NCI-H510A treated with DMSO at 0.1 percent for 48 hours (cell line): Measurements from ENCODE around the gene AFM.

Experiments used
- DNase-seq: peaks from one replicate; lab custom pipeline; 2025; lab: John Stamatoyannopoulos, UW

AFM gene

GRCh38 chr4:73450398-73451004 lies 31.0 kb upstream of the AFM start:
- DNase-seq = peak; percentile 92

DNA sequence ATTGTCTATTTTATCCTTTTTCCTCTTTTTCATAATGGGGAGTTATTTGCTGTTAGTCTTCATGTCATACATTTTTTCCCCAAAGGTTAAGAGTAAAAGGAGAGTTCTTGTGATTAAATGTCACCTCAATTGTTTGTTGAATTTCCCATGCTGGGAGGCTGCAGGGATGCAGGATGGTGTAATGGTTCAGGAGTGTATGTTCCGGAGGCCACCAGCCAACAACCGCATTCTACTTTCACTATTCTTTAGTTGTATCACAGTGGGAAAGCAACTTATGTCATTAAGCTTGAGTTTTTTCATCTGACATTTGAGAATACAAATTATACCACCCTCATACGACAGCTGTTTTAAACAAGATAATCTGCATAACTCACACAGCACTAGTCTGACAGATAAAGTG lies 30.1 kb upstream of the AFM start:
- DNase-seq = peak; percentile 64

DNA sequence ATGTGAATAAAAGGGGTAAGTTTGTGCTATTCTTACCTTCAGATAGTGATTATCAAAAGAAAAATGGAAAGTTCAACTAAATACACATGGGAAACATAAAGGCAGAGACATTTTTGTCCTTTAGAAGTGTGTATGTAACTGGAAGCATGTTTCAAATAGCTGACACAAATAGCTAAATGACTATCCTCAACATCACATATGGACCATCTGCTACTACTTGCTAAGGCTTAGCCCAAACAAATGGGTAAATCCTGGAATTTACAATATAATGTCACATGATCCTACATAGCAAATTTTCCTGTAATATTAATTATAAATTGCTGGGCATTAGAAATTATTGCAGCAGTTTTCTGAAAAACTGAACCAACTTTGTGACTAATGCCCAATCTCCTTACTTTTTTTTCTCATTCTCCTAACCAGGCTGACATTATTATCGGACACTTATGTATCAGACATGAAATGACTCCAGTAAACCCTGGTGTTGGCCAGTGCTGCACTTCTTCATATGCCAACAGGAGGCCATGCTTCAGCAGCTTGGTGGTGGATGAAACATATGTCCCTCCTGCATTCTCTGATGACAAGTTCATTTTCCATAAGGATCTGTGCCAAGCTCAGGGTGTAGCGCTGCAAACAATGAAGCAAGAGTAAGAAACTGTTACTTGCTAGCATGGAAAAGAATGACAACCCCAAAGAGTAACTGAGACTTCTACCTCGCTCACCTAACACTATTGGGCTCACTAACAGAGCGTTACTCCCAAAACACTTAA lies 29.4 kb upstream of the AFM start:
- no peak for DNase-seq

- no peak for DNase-seq
Observed at GRCh38 chr4:73452953-73453700, 28.4 kb upstream of the AFM start.

DNA sequence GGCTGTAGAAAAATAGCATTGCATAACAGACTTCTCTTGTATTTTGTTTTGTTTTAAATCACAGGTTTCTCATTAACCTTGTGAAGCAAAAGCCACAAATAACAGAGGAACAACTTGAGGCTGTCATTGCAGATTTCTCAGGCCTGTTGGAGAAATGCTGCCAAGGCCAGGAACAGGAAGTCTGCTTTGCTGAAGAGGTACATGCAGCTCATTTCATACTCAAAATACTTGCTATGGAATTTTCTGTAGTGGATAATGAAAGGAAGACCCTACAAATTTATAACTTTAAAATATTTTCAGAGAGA lies 27.9 kb upstream of the AFM start:
- DNase-seq = no peak

- no peak for DNase-seq
Observed at GRCh38 chr4:73454920-73455319, 26.6 kb upstream of the AFM start.

- no peak for DNase-seq
Observed at GRCh38 chr4:73456177-73457022, 25.1 kb upstream of the AFM start.

DNA sequence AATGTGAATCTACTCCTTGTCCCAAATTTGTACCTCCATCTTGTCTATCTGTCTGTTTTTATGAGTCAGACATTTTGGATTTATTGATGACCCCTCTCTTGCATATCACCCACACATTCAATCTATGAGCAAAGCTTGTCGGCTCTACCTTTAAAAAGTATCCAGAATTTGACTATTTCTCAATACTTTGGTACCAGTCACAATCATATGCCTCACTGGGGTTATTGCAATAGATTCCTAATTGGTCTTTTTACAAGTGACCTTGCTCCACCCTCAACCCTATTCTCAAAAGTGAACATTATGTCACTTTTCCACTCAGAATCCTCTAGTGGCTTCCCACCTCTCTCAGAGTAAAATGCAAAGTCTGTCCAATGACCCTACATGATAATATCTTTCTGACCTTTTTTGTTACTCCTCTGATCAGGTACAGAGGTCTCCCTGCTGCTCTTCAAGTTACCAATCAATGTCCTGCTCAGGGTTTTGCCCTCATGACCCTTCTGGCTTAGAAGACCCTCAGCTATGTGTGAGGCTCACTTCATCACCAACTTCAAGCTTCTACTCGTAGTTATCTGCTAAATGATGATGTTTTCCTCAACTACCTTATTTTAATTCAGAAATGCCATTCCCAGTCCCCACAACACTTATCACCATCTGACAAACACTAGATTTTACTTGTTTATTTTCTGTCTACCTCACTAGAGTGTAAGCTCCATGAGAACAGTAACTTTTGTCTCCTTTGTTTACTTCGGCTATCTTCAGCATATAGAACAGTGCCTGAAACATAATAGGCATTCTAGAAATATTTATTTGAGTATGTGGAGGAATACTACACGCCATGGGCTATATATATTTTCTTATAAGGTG lies 23.1 kb upstream of the AFM start:
- no peak for DNase-seq

DNA sequence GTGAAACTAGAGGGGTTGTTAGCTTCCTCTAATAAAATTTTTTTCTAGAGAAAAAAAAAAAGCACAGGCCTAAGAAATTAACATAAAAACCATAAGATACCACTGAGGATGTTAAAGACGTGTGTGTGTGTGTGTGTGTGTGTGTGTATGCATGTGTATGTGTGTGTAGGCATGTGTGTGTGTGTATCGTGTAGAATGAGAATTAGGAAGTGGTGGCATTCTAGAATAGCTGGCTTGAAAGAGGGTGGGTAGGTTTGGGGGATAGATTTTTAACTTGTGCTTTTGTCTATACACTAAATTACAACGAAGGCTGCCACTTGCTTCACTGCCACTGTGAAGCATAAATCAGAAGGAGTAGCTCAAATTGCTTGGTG lies 22.5 kb upstream of the AFM start:
- DNase-seq = no peak

GRCh38 chr4:73460913-73461522 lies 20.5 kb upstream of the AFM start:
- no peak for DNase-seq

- DNase-seq = no peak
Observed at GRCh38 chr4:73468170-73468569, 13.4 kb upstream of the AFM start.

GRCh38 chr4:73470728-73471127 lies 10.8 kb upstream of the AFM start:
- no peak for DNase-seq

DNA sequence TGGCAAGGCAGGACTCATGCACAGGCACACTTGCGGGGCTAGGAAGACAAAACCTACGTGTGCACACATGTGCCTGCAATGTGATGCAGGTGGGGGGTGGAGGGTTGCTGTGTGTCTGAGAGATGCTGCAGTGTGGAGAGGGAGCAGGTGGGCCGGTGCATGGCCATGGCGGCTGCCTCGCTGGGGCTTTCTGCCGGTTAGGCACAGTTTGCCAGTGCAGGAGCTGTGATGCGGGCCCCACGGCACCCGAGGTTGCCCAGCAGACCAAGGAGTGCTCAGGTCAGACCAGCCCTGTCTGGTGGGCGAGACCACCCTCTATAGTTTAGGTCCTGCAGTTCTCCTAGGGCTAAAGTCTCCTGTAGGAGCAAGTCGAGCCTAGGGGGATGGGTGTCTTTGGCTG lies 4.4 kb upstream of the AFM start:
- DNase-seq = no peak

- no peak for DNase-seq
Observed at GRCh38 chr4:73479323-73479722, 2.2 kb upstream of the AFM start.

GRCh38 chr4:73485085-73485484 lies 3.5 kb downstream of the AFM start:
- DNase-seq = no peak

GRCh38 chr4:73485596-73485995 lies 4.1 kb downstream of the AFM start:
- DNase-seq = no peak

- no peak for DNase-seq
Observed at GRCh38 chr4:73486497-73486896, 5.0 kb downstream of the AFM start.

DNA sequence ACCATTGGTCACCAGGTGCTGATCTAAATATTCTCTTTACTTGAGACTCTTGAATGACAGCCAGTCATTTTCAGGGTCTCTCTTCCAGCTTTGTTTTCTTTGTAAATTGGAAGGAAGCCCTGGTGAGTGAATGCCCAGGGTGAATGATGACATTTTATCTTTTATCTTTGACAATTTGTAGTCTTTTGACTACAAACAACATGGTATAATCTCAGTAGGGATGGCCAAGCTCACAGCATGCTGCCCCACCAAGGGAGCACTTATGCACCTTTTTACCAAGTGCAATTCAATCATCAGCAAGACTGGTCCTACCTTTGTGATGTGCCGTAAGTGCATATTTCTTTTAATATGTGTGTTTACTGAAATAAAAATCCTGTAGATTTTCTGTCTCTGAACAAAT lies 5.7 kb downstream of the AFM start:
- no peak for DNase-seq

DNA sequence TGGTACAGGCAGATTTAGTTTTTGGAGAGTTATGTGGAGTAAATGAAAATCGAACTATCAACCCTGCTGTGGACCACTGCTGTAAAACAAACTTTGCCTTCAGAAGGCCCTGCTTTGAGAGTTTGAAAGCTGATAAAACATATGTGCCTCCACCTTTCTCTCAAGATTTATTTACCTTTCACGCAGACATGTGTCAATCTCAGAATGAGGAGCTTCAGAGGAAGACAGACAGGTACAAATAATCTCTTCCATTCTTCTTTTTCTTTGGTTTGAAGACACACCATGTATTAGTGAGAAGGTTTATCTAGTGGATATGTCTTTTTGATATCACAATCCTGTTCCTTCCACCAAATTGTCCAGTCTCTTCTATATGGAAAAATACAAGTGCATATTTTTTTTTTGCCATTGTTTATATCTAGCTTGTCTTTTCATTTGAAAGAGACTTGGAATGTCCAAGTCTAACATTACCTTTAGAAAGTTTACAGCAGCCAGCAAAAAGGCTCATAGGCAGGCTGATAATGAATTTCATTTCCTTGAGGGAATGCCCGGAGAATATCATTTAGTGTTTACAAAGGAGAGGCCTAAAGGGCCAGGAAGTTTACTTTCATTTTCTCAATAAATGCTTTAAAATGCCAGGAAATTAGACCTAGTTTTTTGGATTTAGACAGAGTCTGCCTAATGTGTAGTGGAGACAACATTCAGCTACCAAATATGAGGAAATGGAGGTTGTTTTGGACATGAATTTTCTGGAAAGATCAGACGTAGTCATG lies 18.6 kb downstream of the AFM start:
- peak; percentile 24 for DNase-seq

DNA sequence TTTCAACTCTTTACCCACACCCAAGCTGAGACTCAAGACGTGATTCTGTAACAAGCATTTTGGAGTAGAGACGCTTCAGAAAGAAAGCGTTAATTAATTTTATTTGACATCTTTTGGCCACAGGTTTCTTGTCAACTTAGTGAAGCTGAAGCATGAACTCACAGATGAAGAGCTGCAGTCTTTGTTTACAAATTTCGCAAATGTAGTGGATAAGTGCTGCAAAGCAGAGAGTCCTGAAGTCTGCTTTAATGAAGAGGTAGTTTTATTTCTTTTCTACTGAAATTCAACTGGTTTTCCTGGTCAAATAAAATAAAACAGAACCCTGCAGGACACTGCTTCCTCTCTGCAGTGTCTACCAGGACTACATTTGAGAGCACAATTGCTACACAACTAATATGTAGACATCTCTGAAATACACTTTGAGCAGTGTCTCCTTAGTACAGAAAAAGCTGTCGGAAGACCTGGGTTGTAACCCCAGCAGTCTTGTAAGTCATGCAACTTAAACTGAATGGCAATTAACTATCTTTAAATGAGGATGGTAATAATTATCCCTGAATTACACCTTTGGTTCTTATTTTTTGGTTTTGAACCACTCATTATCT lies 20.2 kb downstream of the AFM start:
- peak; percentile 66 for DNase-seq
